ENCODE results near the gene CBL.

The CBL gene

DNA sequence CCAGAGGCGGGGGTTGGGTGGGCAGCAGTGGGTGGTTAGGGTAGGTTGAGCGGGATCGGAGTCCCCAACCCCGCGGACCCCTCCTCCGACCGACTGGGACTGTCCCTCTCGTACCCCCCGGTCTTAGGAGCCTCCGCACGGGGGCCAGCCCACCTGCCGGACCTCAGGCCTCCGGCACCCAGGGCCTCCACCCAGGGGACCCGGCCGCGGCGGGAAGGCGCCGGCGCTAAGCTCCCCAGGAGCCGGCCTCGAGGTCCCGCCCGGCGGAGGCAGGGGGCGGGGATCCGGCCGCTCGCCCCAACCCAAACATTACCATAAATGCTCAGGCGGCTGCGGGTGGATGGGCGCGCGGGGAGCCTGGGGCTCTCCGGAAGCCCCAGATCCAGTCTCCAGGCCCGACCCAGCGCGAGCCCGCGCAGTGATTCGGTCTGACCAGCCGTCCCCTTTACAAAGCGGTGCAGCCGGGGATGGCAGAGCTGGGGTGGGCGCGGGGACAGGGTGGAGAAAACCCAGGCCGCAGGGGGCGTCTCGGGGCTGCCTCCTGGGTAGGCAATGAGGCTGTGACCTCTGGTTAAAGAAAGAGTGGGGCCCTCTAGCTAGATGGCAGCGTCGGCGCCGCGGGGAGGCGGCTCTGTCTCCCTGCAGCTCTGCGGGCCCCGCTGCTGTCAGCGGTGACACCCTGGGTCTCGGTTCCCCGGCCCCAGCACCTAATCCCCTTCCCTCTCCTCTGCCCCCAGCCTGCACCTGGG is 114.8 kb downstream of the CBL start:
- peak; percentile 66 to 72 for ATAC-seq (replicated peaks)
- Mint-ChIP-seq H3K4me3 (peak overlapping the region; percentile 89 to 90), H3K27ac (peak overlapping the region; percentile 86), H3K36me3 (no peaks in the 10 kb centered on the region), H3K9me3 (no peaks in the 10 kb centered on the region), H3K27me3 (peaks cover 19 to 38% of the 10 kb centered on the region in 2 donors), H3K4me1 (peaks cover 30 to 57% of the 10 kb centered on the region in 2 donors)
- no peak for DNase-seq

DNA sequence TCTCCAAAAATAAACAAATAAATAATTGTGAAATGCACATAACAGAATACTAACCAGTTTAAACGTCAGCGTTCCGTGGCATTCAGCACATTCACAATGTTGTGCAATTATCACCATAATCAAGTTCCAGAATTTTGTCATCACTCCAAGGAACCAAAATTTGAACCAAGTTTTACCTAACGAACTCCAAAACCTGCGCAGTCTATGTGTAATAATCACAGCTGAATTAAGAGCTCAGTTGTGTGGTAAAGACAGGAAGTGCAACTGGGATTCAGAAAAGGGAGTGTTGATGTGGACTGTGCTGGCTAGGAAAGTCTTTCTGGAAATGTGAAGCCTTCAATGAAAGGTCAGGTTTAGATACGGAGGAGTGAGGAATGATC is 116.2 kb downstream of the CBL start:
- no peaks in the 10 kb centered on the region for H3K36me3 Mint-ChIP-seq
- H3K27ac Mint-ChIP-seq: no peak overlapping the region
- peaks cover 30 to 44% of the 10 kb centered on the region in 2 donors for H3K4me1 Mint-ChIP-seq
- ATAC-seq (replicated peaks) (no peak), DNase-seq (no peak)
- no peaks in the 10 kb centered on the region for H3K9me3 Mint-ChIP-seq
- no peak overlapping the region for H3K4me3 Mint-ChIP-seq
- peaks cover 19 to 28% of the 10 kb centered on the region in 2 donors for H3K27me3 Mint-ChIP-seq

DNA sequence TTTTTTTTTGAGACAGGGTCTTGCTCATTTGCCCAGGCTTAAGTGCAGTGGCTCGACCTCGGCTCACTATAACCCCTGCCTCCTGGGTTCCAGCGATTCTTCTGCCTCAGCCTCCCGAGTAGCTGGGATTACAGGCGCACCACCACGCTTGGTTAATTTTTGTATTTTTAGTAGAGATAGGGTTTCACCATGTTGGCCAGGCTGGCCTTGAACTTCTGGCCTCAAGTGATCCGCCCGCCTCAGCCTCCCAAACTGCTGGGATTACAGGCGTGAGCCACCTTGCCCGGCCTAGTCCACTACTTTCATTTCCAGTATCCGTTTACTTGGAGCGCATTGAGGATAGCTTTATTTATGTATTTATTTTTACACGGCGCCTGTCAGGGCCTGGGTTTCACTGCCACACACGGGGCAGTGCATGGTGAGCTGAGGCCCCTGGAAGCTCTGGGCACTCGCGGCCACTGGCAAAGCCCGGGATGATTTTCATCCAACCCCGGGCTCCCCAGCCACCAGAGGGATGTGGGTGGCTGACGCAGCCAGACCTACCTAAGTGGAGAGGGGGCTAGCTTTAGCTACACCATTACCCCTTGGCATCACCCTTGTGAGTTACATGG is 116.9 kb downstream of the CBL start:
- DNase-seq (no peak), ATAC-seq (replicated peaks) (no peak)
- Mint-ChIP-seq H3K27ac (no peak overlapping the region), H3K4me3 (no peak overlapping the region), H3K4me1 (peaks cover 30 to 39% of the 10 kb centered on the region in 2 donors), H3K36me3 (no peaks in the 10 kb centered on the region), H3K27me3 (peaks cover 19 to 22% of the 10 kb centered on the region in 2 donors), H3K9me3 (no peaks in the 10 kb centered on the region)

DNA sequence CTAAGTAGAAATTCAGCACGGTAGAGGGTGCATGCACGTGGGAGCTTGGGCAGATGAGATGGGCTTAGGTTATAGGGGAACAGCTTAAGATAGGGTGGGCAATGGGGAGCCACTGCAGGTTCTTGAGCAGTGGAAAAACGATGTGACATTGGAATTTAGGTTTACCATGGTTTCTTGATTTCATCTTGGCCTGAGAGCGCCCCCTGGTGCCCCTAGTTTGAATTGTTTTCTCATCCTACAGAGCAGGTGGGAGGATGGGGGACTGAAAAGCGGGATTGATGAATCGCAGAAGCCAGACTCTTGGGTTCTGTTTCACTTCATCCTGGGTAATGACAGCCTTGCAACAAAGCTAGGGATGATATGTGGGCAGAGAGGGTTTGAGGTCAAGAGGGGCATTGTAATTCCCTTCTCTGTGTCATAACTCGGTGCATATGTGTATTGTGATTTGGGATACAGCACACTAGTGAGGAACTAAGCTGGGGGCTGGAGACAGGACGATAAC is 117.4 kb downstream of the CBL start:
- H3K4me1 Mint-ChIP-seq: peaks cover 30 to 39% of the 10 kb centered on the region in 2 donors
- peak overlapping the region in 1 of 2 donors; percentile 36 for H3K4me3 Mint-ChIP-seq
- H3K36me3 Mint-ChIP-seq: no peaks in the 10 kb centered on the region
- no peaks in the 10 kb centered on the region for H3K9me3 Mint-ChIP-seq
- no peak for DNase-seq
- peaks cover 16% of the 10 kb centered on the region in 2 donors for H3K27me3 Mint-ChIP-seq
- ATAC-seq (replicated peaks): no peak
- no peak overlapping the region for H3K27ac Mint-ChIP-seq

DNA sequence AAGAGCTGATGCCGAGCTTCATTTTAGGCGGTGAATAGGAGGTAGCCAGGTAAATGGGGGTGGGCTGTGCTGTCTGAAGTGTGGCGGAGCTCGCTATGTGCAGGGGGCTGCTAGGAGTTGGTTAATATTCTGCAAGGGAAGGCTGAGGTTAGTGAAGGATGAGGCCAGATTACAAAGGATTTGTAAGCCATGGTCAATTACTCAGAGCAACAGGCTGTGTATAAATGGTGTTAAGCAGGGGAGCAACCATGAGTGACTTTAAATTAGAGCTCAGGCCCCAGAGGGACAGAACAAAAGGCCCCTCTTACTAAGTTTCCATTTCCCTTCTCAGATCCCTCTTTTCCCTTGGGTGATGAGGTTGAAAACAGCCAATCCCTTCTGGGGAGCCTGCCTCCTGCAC is 118.0 kb downstream of the CBL start:
- Mint-ChIP-seq H3K4me3 (no peak overlapping the region), H3K9me3 (no peaks in the 10 kb centered on the region), H3K27me3 (peaks cover 10% of the 10 kb centered on the region in 2 donors), H3K36me3 (no peaks in the 10 kb centered on the region), H3K4me1 (peaks cover 26 to 39% of the 10 kb centered on the region in 2 donors), H3K27ac (no peak overlapping the region)
- no peak for DNase-seq
- peak; percentile 44 to 54 for ATAC-seq (replicated peaks)

DNA sequence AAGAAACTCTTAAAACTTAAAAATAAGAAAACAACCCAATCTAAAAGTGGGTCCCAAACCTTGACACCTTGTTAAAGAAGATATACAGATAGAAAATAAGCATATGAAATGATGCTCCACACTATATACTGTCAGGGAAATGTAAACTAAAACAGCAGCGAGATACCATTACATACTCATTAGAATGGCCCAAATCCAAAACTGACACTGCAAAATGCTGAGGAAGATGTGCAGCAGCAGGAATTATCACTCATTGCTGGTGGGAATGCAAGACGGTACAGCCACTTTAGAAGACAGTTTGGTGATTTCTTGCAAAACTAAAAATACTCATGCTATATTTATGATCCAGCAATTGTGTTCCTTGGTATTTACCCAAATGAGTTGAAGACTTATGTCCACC is 123.2 kb downstream of the CBL start:
- no peak overlapping the region for H3K27ac Mint-ChIP-seq
- DNase-seq (no peak), ATAC-seq (replicated peaks) (no peak)
- H3K9me3 Mint-ChIP-seq: no peaks in the 10 kb centered on the region
- peaks cover 6 to 7% of the 10 kb centered on the region in 2 donors for H3K4me1 Mint-ChIP-seq
- H3K27me3 Mint-ChIP-seq: peaks cover 0 to 4% of the 10 kb centered on the region in 2 donors
- H3K4me3 Mint-ChIP-seq: no peak overlapping the region
- H3K36me3 Mint-ChIP-seq: no peaks in the 10 kb centered on the region

DNA sequence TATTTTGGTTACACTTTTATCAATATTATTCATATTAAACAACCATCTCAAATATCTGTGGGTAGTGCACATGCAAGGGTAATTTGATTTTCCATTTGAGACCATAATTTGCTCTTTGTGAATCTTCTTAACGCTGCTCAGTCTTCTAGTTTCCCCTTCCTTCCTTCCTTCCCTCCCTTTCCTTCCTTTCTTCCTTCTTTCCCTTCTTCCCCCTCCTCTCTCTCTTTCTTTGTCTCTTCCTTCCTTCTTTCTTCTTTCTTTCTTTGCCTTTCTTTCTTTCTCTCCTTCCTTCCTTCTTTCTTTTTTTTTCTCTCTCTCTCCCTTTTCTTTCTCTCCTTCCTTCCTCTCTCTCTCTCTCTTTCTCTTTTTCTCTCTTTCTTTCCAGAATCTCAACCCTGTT is 124.1 kb downstream of the CBL start:
- H3K9me3 Mint-ChIP-seq: no peaks in the 10 kb centered on the region
- no peak for DNase-seq
- H3K27me3 Mint-ChIP-seq: peaks cover 0 to 4% of the 10 kb centered on the region in 2 donors
- peaks cover 6 to 8% of the 10 kb centered on the region in 2 donors for H3K4me1 Mint-ChIP-seq
- no peak overlapping the region for H3K4me3 Mint-ChIP-seq
- no peak for ATAC-seq (replicated peaks)
- no peak overlapping the region for H3K27ac Mint-ChIP-seq
- H3K36me3 Mint-ChIP-seq: no peaks in the 10 kb centered on the region

DNA sequence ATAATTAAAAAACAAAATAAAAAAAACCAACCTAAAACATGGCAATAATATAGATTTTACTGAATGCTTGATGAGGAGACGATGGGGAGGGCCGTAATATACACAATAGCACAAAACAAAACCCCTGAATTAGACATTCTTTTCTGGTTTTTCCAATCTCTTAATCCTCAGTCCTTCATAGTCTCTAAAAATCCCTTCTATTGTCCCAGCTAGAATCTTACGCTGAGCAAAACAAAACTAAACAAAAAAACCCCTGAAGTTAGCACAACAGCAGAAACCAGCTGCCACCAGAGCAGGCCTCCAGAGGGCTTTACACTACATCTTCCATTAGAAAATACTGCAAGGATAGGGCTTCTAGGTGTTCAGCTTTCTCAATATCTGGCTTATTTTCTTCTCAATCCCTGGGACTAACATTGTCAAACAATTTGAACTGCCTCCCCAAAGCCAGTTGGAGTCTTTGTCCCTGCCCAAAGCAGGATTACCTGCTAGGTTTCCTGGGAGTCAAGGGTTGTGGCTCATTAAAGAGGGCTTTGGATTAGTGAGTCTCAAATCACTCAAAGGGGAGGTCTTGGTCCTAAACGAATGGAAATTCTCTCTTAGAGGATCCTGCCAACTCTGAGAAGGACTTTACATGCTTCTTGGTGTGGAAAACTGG is 126.1 kb downstream of the CBL start:
- H3K4me1 Mint-ChIP-seq: peaks cover 23 to 26% of the 10 kb centered on the region in 2 donors
- H3K36me3 Mint-ChIP-seq: peaks cover 5 to 14% of the 10 kb centered on the region in 2 donors
- H3K27me3 Mint-ChIP-seq: peaks cover 0 to 4% of the 10 kb centered on the region in 2 donors
- no peaks in the 10 kb centered on the region for H3K9me3 Mint-ChIP-seq
- no peak overlapping the region for H3K4me3 Mint-ChIP-seq
- no peak for DNase-seq
- no peak for ATAC-seq (replicated peaks)
- H3K27ac Mint-ChIP-seq: no peak overlapping the region

DNA sequence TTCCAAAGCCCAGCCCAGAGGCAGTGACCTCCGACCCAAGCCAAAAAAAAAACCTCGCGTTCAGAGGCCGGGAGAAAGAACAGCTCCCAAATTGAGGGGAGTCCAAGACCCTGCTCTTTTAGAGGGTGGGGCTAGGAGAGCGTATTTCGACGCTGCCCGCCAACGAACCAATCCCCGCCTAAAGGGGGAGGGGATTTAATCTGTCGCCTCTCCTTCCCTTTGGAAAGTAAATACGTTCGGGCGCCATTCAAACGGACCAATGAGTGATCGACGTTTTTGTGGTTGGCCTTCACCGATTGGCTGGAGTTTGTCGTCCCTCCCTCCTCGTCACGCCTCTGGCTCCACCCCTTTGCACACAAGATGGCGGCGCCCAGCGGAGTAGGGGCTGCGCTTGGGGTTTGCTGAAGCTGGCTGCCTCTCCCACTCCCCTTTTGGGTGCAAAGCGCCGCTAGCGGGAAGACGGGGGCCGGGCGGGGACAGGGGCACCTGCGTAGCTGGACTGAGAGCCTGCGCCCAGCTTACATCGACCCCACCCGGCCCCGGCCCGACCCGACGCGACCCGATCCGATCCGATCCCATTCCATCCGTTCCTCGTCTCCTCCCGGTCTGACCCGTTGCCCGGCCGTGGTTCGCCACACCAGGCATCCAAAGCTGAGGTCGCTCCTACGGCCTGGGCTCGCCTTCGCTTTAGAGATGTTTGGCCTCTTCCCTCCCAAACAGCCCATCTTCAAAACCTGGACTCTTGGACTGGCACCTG is 128.2 kb downstream of the CBL start, which contains the start of gene RNF26:
Gene RNF26 (plus strand): TSS at position 354 of the 757 bp plus-strand sequence. CDS start 596 bp downstream, outside the sequence.
- Mint-ChIP-seq H3K27me3 (peaks cover 13 to 16% of the 10 kb centered on the region in 2 donors), H3K4me3 (peak within 1 kb of the TSS; percentile 90 to 99), H3K27ac (peak within 1 kb of the TSS; percentile 99), H3K9me3 (no peaks in the 10 kb centered on the region), H3K36me3 (peaks cover 9 to 31% of the 10 kb centered on the region in 2 donors), H3K4me1 (peaks cover 30 to 46% of the 10 kb centered on the region in 2 donors)
- ATAC-seq (replicated peaks) (peak; percentile 97 to 98), DNase-seq (peak; percentile 90)

DNA sequence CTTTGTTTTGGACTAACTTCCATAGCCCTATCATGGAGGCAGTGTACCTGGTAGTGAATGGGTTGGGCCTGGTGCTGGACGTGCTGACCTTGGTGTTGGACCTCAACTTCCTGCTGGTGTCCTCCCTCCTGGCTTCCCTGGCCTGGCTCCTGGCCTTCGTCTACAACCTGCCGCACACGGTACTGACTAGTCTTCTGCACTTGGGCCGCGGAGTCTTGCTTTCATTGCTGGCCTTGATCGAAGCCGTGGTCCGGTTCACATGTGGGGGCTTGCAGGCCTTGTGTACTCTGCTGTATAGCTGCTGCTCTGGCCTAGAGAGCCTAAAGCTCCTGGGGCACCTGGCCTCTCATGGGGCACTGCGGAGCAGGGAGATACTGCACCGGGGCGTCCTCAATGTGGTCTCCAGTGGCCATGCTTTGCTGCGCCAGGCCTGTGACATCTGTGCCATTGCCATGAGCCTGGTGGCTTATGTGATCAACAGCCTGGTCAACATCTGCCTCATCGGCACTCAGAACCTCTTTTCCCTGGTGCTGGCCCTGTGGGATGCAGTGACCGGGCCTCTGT is 129.0 kb downstream of the CBL start:
- ATAC-seq (replicated peaks): no peak
- DNase-seq: no peak
- Mint-ChIP-seq H3K27ac (peak overlapping the region; percentile 99), H3K4me1 (peaks cover 31 to 48% of the 10 kb centered on the region in 2 donors), H3K4me3 (peak overlapping the region; percentile 90 to 99), H3K9me3 (no peaks in the 10 kb centered on the region), H3K36me3 (peaks cover 9 to 32% of the 10 kb centered on the region in 2 donors), H3K27me3 (peaks cover 15 to 17% of the 10 kb centered on the region in 2 donors)

DNA sequence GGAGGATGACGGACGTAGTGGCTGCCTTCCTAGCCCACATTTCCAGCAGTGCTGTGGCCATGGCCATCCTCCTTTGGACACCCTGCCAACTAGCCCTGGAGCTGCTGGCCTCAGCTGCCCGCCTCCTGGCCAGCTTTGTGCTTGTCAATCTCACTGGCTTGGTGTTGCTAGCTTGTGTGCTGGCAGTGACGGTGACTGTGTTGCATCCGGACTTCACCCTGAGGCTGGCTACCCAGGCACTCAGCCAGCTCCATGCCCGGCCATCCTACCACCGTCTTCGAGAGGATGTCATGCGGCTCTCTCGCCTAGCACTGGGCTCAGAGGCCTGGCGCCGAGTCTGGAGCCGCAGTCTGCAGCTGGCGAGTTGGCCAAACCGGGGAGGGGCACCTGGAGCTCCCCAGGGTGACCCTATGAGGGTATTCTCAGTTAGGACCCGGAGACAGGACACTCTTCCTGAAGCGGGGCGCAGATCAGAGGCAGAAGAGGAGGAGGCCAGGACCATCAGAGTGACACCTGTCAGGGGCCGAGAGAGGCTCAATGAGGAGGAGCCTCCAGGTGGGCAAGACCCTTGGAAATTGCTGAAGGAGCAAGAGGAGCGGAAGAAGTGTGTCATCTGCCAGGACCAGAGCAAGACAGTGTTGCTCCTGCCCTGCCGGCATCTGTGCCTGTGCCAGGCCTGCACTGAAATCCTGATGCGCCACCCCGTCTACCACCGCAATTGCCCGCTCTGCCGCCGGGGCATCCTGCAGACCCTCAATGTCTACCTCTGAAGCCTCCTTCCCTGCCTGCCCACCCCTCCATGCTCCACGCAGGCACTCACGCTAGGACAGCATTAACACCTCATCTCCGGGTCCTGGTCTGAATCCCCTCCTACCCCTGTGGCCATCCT is 129.8 kb downstream of the CBL start:
- Mint-ChIP-seq H3K36me3 (peaks cover 9 to 32% of the 10 kb centered on the region in 2 donors), H3K4me3 (peak overlapping the region; percentile 90 to 99), H3K27ac (peak overlapping the region; percentile 99), H3K27me3 (peaks cover 16 to 21% of the 10 kb centered on the region in 2 donors), H3K9me3 (no peaks in the 10 kb centered on the region), H3K4me1 (peaks cover 33 to 52% of the 10 kb centered on the region in 2 donors)
- no peak for ATAC-seq (replicated peaks)
- DNase-seq: no peak

DNA sequence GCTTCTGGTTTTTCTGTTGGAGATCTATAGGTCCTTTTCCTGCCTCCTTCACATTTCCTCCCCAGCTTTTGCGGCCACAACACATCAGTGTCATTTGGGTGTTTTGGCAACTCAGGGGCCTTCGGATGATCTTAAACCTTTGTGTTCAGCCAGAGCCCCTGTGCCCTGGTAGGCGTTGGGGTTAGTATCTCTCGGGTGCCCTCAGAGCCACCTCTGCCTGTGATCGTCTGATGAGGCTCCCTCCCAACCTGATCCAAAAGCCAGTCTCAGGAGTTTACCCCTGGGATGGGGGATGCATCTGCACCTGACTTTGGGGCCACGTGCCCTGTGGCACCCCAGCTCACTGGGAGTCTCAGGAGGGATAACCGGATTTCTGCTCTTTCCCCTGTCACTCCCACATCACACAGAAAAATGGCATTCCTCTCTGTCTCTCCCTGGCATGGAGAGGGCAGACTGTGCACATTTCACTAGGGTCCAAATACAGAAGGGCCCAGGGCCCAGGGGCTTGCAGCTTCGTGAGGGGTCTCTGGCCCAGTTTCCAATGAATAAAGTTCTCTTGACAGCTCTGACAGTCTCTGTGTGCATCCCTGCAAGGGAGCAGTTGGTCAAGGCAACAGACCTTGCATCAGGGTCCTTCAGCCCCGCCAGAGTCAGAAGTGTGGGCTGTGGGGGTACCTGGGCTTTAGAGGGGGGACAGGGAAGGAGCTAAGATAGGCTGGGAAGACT is 130.8 kb downstream of the CBL start:
- Mint-ChIP-seq H3K4me3 (no peak overlapping the region), H3K27me3 (peaks cover 25 to 31% of the 10 kb centered on the region in 2 donors), H3K4me1 (peaks cover 40 to 62% of the 10 kb centered on the region in 2 donors), H3K36me3 (peaks cover 9 to 32% of the 10 kb centered on the region in 2 donors), H3K9me3 (no peaks in the 10 kb centered on the region), H3K27ac (no peak overlapping the region)
- DNase-seq: no peak
- no peak for ATAC-seq (replicated peaks)

Data from stimulated activated naive B cell treated with anti-CD40 and anti-IgM and Interleukin-4, amounts not matched to agents 10 μg/mL and 1 μg/mL and 100 μg/mL, for 72 hours (primary cell).